Muscle layer of colon (tissue), 2 donors: Measurements from ENCODE around the gene AKT3.

Source experiments
- H3K27ac ChIP-seq: one replicate; pipeline ENCODE4 v1.7.0; 2013; ENCODE audit warnings: low read depth, mild to moderate bottlenecking, low read length, moderate library complexity
- H3K27me3 ChIP-seq, 2 donors: one replicate each; pipeline ENCODE4 v1.7.0; 2013; ENCODE audit warnings: low read length in 2 of 2, mild to moderate bottlenecking in 2 of 2; ENCODE audit not compliant: insufficient read depth in 2 of 2, control insufficient read depth in 1 of 2
- H3K36me3 ChIP-seq: one replicate; pipeline ENCODE4 v1.7.0; 2013; ENCODE audit warnings: mild to moderate bottlenecking, low read length; ENCODE audit not compliant: insufficient read depth
- H3K4me1 ChIP-seq: one replicate; pipeline ENCODE4 v1.7.0; 2013; ENCODE audit warnings: mild to moderate bottlenecking, low read length; ENCODE audit not compliant: insufficient read depth
- H3K4me3 ChIP-seq, 2 donors: one replicate each; pipeline ENCODE4 v1.7.0; 2013; ENCODE audit warnings: low read length in 2 of 2, low read depth in 1 of 2, mild to moderate bottlenecking in 1 of 2, moderate library complexity in 1 of 2
- H3K9ac ChIP-seq: one replicate; pipeline ENCODE4 v1.7.0; 2013; ENCODE audit warnings: low read length
- H3K9me3 ChIP-seq: one replicate; pipeline ENCODE4 v1.7.0; 2013; ENCODE audit warnings: mild to moderate bottlenecking, low read length
- donor health status: abdominal sarcoma.
- donor health status: Adenocarcinoma of cecum.

AKT3 gene

GRCh38 chr1:243462929-243463697 lies 386.9 kb downstream of the AKT3 start:
- no peaks in the 10 kb centered on the region for H3K9me3 ChIP-seq
- H3K36me3 ChIP-seq, result no peaks in the 10 kb centered on the region
- H3K27ac ChIP-seq, result no peak overlapping the region
- no peaks in the 10 kb centered on the region for H3K4me1 ChIP-seq
- no peak overlapping the region for H3K4me3 ChIP-seq
- no peak overlapping the region for H3K9ac ChIP-seq
- H3K27me3 ChIP-seq, result no peaks in the 10 kb centered on the region

GRCh38 chr1:243461700-243462099 lies 388.3 kb downstream of the AKT3 start:
- H3K9me3 ChIP-seq, result no peaks in the 10 kb centered on the region
- no peak overlapping the region for H3K4me3 ChIP-seq
- no peaks in the 10 kb centered on the region for H3K27me3 ChIP-seq
- H3K9ac ChIP-seq, result no peak overlapping the region
- H3K36me3 ChIP-seq, result no peaks in the 10 kb centered on the region
- H3K27ac ChIP-seq, result no peak overlapping the region
- H3K4me1 ChIP-seq, result no peaks in the 10 kb centered on the region

GRCh38 chr1:243459059-243459458 lies 391.0 kb downstream of the AKT3 start:
- Histone ChIP-seq H3K9ac (no peak overlapping the region), H3K4me3 (no peak overlapping the region), H3K9me3 (no peaks in the 10 kb centered on the region), H3K27ac (no peak overlapping the region), H3K4me1 (no peaks in the 10 kb centered on the region), H3K27me3 (no peaks in the 10 kb centered on the region), H3K36me3 (no peaks in the 10 kb centered on the region)

GRCh38 chr1:243457363-243457982 lies 392.6 kb downstream of the AKT3 start:
- Histone ChIP-seq H3K27me3 (no peaks in the 10 kb centered on the region), H3K9me3 (no peaks in the 10 kb centered on the region), H3K9ac (no peak overlapping the region), H3K36me3 (no peaks in the 10 kb centered on the region), H3K4me1 (no peaks in the 10 kb centered on the region), H3K27ac (no peak overlapping the region), H3K4me3 (no peak overlapping the region)

- Histone ChIP-seq H3K9ac (no peak overlapping the region), H3K4me3 (no peak overlapping the region), H3K27ac (no peak overlapping the region), H3K9me3 (no peaks in the 10 kb centered on the region), H3K4me1 (no peaks in the 10 kb centered on the region), H3K36me3 (no peaks in the 10 kb centered on the region), H3K27me3 (no peaks in the 10 kb centered on the region)
Observed at GRCh38 chr1:243455760-243456651, 394.0 kb downstream of the AKT3 start.

- H3K4me3 ChIP-seq, result no peak overlapping the region
- H3K9ac ChIP-seq, result no peak overlapping the region
- no peaks in the 10 kb centered on the region for H3K9me3 ChIP-seq
- no peak overlapping the region for H3K27ac ChIP-seq
- H3K27me3 ChIP-seq, result no peaks in the 10 kb centered on the region
- no peaks in the 10 kb centered on the region for H3K4me1 ChIP-seq
- peaks cover 3% of the 10 kb centered on the region for H3K36me3 ChIP-seq
Observed at GRCh38 chr1:243454328-243454997, 395.6 kb downstream of the AKT3 start.

GRCh38 chr1:243452092-243452491 lies 398.0 kb downstream of the AKT3 start:
- Histone ChIP-seq H3K9me3 (no peaks in the 10 kb centered on the region), H3K4me3 (no peak overlapping the region), H3K27me3 (no peaks in the 10 kb centered on the region), H3K27ac (no peak overlapping the region), H3K4me1 (no peaks in the 10 kb centered on the region), H3K9ac (no peak overlapping the region), H3K36me3 (peaks cover 3% of the 10 kb centered on the region)

GRCh38 chr1:243449373-243449772 lies 400.7 kb downstream of the AKT3 start:
- no peak overlapping the region for H3K4me3 ChIP-seq
- H3K36me3 ChIP-seq, result peaks cover 10% of the 10 kb centered on the region
- no peaks in the 10 kb centered on the region for H3K4me1 ChIP-seq
- no peak overlapping the region for H3K9ac ChIP-seq
- no peak overlapping the region for H3K27ac ChIP-seq
- H3K27me3 ChIP-seq, result no peaks in the 10 kb centered on the region
- no peaks in the 10 kb centered on the region for H3K9me3 ChIP-seq

GRCh38 chr1:243447844-243448243 lies 402.2 kb downstream of the AKT3 start:
- H3K9ac ChIP-seq, result no peak overlapping the region
- H3K36me3 ChIP-seq, result peaks cover 10% of the 10 kb centered on the region

GRCh38 chr1:243447347-243447746 lies 402.7 kb downstream of the AKT3 start:
- H3K4me3 ChIP-seq, result no peak overlapping the region
- H3K27me3 ChIP-seq, result no peaks in the 10 kb centered on the region
- no peak overlapping the region for H3K9ac ChIP-seq
- H3K27ac ChIP-seq, result no peak overlapping the region
- peaks cover 10% of the 10 kb centered on the region for H3K36me3 ChIP-seq
- H3K4me1 ChIP-seq, result no peaks in the 10 kb centered on the region
- no peaks in the 10 kb centered on the region for H3K9me3 ChIP-seq

More at GRCh38 chr1:243447844-243448243, 402.2 kb downstream of the AKT3 start:
- Histone ChIP-seq H3K9me3 (no peaks in the 10 kb centered on the region), H3K4me1 (no peaks in the 10 kb centered on the region), H3K4me3 (no peak overlapping the region), H3K27me3 (no peaks in the 10 kb centered on the region), H3K27ac (no peak overlapping the region)

GRCh38 chr1:243443557-243443956 lies 406.5 kb downstream of the AKT3 start:
- Histone ChIP-seq H3K4me3 (no peak overlapping the region), H3K27me3 (no peaks in the 10 kb centered on the region), H3K27ac (no peak overlapping the region), H3K4me1 (peaks cover 3% of the 10 kb centered on the region), H3K9me3 (no peaks in the 10 kb centered on the region), H3K9ac (no peak overlapping the region), H3K36me3 (peaks cover 6% of the 10 kb centered on the region)
